K562 (cell line): ENCODE measurements around the gene SH3YL1. TPM values are rescaled to one million over a fixed set of nuclear protein-coding genes. Genes with fewer than 3 reads are reported as not detected.

Experiments
- ATAC-seq: fragments of 200-7000 bp; cut with Tn5 transposase; 3 replicates; pipeline ENCODE4 v1.9.1; 2020; ENCODE audit warnings: moderate library complexity
- BruUV-seq: library from RNA; stranded (reverse); fragments of 400-500 nt; replicated peaks from 2 replicates; lab custom pipeline; 2021; lab: Mats Ljungman, UMichigan
- CTCF ChIA-PET: fragments of 300-600 bp; formaldehyde crosslinking; extraction: SDS; loops from one replicate; lab custom pipeline; 2021; ENCODE audit warnings: low intra/inter-chr PET ratio; lab: Yijun Ruan, JAX
- POLR2A ChIA-PET: fragments of 300-600, 350-650 bp; sonication (Branson Sonifier 250); formaldehyde crosslinking; extraction: SDS; loops from one replicate; lab custom pipeline; 2021; ENCODE audit warnings: antibody characterized with exemption, inconsistent platforms; lab: Yijun Ruan, JAX
- DNase-seq, 4 experiments: peaks; one replicate each; pipeline versions ENCODE4 v3.0.0 to v3.0.0-alpha.2; 2011 to 2018; ENCODE audit warnings: low spot score in 3 of 4, mixed read lengths in 3 of 4; ENCODE audit errors: extremely low read depth in 1 of 4
- FAIRE-seq: peaks from 2 replicates; lab custom pipeline; 2011; peaks lifted over from hg19 to GRCh38; lab: Jason Lieb, UNC
- H2AFZ ChIP-seq: 2 replicates; pipeline ENCODE4 v1.6.0; 2011; ENCODE audit warnings: low read depth, low read length, control low read depth, inconsistent platforms
- H3K27ac ChIP-seq: fragments of 200-600 bp; 3 replicates; pipeline ENCODE4 v1.8.0; 2011; ENCODE audit warnings: low read depth, mild to moderate bottlenecking, control low read depth, inconsistent platforms, low read length, moderate library complexity, mixed read lengths; ENCODE audit errors: extremely low read depth
- H3K27me3 ChIP-seq, 2 experiments: fragments of 300-600 bp in 1 of 2; 2 replicates in 1 of 2; 3 replicates in 1 of 2; pipeline versions ENCODE4 v1.6.0 to v1.8.0; 2011; ENCODE audit warnings: inconsistent platforms in 2 of 2, low read length in 2 of 2, mild to moderate bottlenecking in 1 of 2, mixed read lengths in 1 of 2, moderate library complexity in 1 of 2; ENCODE audit not compliant: control insufficient read depth in 2 of 2, insufficient read depth in 2 of 2
- H3K36me3 ChIP-seq: fragments of 300-600 bp; 3 replicates; pipeline ENCODE4 v1.8.0; 2011; ENCODE audit warnings: mild to moderate bottlenecking, low read length, inconsistent platforms; ENCODE audit not compliant: control insufficient read depth, insufficient read depth
- H3K4me1 ChIP-seq, 2 experiments: fragments of 200-600 bp in 1 of 2; replicated peaks in 1 of 2; 2 replicates in 1 of 2; 3 replicates in 1 of 2; pipeline versions ENCODE4 v1.5.1 to v1.8.0; 2011; ENCODE audit warnings: inconsistent platforms in 2 of 2, low read length in 2 of 2, mild to moderate bottlenecking in 1 of 2, mixed read lengths in 1 of 2, moderate library complexity in 1 of 2; ENCODE audit not compliant: control insufficient read depth in 2 of 2, insufficient read depth in 2 of 2
- H3K4me2 ChIP-seq: 2 replicates; pipeline ENCODE4 v1.6.1; 2011; ENCODE audit warnings: low read length, control low read depth, inconsistent platforms, mixed read lengths; ENCODE audit not compliant: insufficient read depth
- H3K4me3 ChIP-seq: fragments of 200-600 bp; sonication (generic), shearing (Covaris generic); 2 replicates; pipeline ENCODE4 v1.5.1; 2016; ENCODE audit warnings: control low read depth, inconsistent platforms
- H3K79me2 ChIP-seq: fragments of 200-600 bp; 3 replicates; pipeline ENCODE4 v1.8.0; 2011; ENCODE audit warnings: low read length, inconsistent platforms; ENCODE audit not compliant: control insufficient read depth, insufficient read depth
- H3K9ac ChIP-seq, 2 experiments: 2 replicates each; pipeline versions ENCODE4 v1.6.0 to v1.6.1; 2011; ENCODE audit warnings: low read depth in 2 of 2, low read length in 2 of 2, control low read depth in 1 of 2, inconsistent platforms in 1 of 2, mild to moderate bottlenecking in 1 of 2, mixed read lengths in 1 of 2; ENCODE audit not compliant: insufficient read depth in 1 of 2
- H3K9me1 ChIP-seq: one replicate; pipeline ENCODE4 v1.6.0; 2011; ENCODE audit warnings: inconsistent platforms, mild to moderate bottlenecking, low read length, moderate library complexity; ENCODE audit not compliant: control insufficient read depth, insufficient read depth
- H3K9me3 ChIP-seq: replicated peaks from 2 replicates; pipeline ENCODE4 v1.5.1; 2011; ENCODE audit warnings: low read depth, low read length, inconsistent platforms; ENCODE audit not compliant: control insufficient read depth, insufficient read depth
- H4K20me1 ChIP-seq: replicated peaks from 2 replicates; pipeline ENCODE4 v1.6.1; 2011; ENCODE audit warnings: low read length, inconsistent platforms, mixed read lengths; ENCODE audit not compliant: control insufficient read depth, insufficient read depth
- DNMT1 ChIP-seq: fragments of 450-650 bp; IDR thresholded peaks from 2 replicates; pipeline ENCODE4 v1.6.1; 2016; ENCODE audit warnings: antibody characterized with exemption, mild to moderate bottlenecking
- EHMT2 ChIP-seq: fragments of 450-650 bp; IDR thresholded peaks from 2 replicates; pipeline ENCODE4 v1.6.1; 2018; ENCODE audit warnings: antibody characterized with exemption
- FOXK1 ChIP-seq: sonication (generic); formaldehyde crosslinking; IDR thresholded peaks from 2 replicates; pipeline ENCODE4 v1.8.0; 2022; ENCODE audit warnings: missing genetic modification reagents, mild to moderate bottlenecking, borderline replicate concordance
- FOXP1 ChIP-seq: sonication (generic); formaldehyde crosslinking; IDR thresholded peaks from 2 replicates; pipeline ENCODE4 v1.8.0; 2022; ENCODE audit warnings: mild to moderate bottlenecking, missing genetic modification reagents
- GTF2A2 ChIP-seq: IDR thresholded peaks from 2 replicates; pipeline ENCODE4 v1.6.1; 2016; ENCODE audit warnings: mild to moderate bottlenecking, missing genetic modification characterization, missing compliant biosample characterization
- HMBOX1 ChIP-seq: sonication (generic); IDR thresholded peaks from 2 replicates; pipeline ENCODE4 v1.6.1; 2016
- HMG20A ChIP-seq: fragments of 450-650 bp; formaldehyde crosslinking; conservative IDR thresholded peaks from 2 replicates; pipeline ENCODE4 v1.4.0; 2020; ENCODE audit warnings: mild to moderate bottlenecking, mixed read lengths
- KDM5B ChIP-seq: fragments of 200-600 bp; sonication (generic); IDR thresholded peaks from 2 replicates; pipeline ENCODE4 v1.6.1; 2012; ENCODE audit warnings: low read depth, mild to moderate bottlenecking, moderate library complexity, low read length, control low read depth, inconsistent platforms; ENCODE audit not compliant: insufficient replicate concordance
- MAFF ChIP-seq: IDR thresholded peaks from 2 replicates; pipeline ENCODE4 v1.6.1; 2012; ENCODE audit warnings: low read length, improper control_type of control experiment
- MTF1 ChIP-seq: fragments of 250-450 bp; sonication (Bioruptor Pico); IDR thresholded peaks from 2 replicates; pipeline ENCODE4 v1.9.0; 2021; ENCODE audit warnings: moderate library complexity, mild to moderate bottlenecking, inconsistent platforms, borderline replicate concordance
- RBM14 ChIP-seq: fragments of 200-400 bp; formaldehyde crosslinking; IDR thresholded peaks from 2 replicates; pipeline ENCODE4 v1.6.1; 2018; ENCODE audit warnings: low read depth, mild to moderate bottlenecking, low read length, moderate library complexity, borderline replicate concordance; ENCODE audit not compliant: insufficient read depth
- SAFB2 ChIP-seq: fragments of 200-400 bp; formaldehyde crosslinking; IDR thresholded peaks from 2 replicates; pipeline ENCODE4 v1.6.1; 2018; ENCODE audit warnings: borderline replicate concordance, low read length, low read depth, moderate library complexity; ENCODE audit not compliant: severe bottlenecking
- SRSF1 ChIP-seq: fragments of 200-400 bp; formaldehyde crosslinking; IDR thresholded peaks from 2 replicates; pipeline ENCODE4 v1.6.1; 2017; ENCODE audit warnings: mild to moderate bottlenecking, low read depth, low read length, moderate library complexity
- TGIF2 ChIP-seq: sonication (generic); formaldehyde crosslinking; IDR thresholded peaks from 2 replicates; pipeline ENCODE4 v1.8.1; 2022; ENCODE audit warnings: mild to moderate bottlenecking, missing genetic modification reagents, moderate library complexity
- TOE1 ChIP-seq, 2 experiments: fragments of 450-650 bp in 1 of 2; sonication (generic) in 1 of 2; formaldehyde crosslinking in 1 of 2; IDR thresholded peaks; 2 replicates each; pipeline versions ENCODE4 v1.7.1 to v1.8.0; 2016 to 2022; ENCODE audit warnings: borderline replicate concordance in 2 of 2, mild to moderate bottlenecking in 2 of 2, antibody characterized with exemption in 1 of 2, inconsistent platforms in 1 of 2, low read depth in 1 of 2, missing genetic modification reagents in 1 of 2, moderate library complexity in 1 of 2
- ZNF232 ChIP-seq: sonication (generic); formaldehyde crosslinking; IDR thresholded peaks from 2 replicates; pipeline ENCODE4 v1.8.0; 2022; ENCODE audit warnings: mild to moderate bottlenecking, missing genetic modification reagents
- WGBS: fragments of 100-300 bp; shearing (Covaris generic); methylation state at CpG from one replicate; pipeline ENCODE4 v1.1.6; 2016; ENCODE audit warnings: low coverage, mixed read lengths; ENCODE audit not compliant: insufficient coverage; ENCODE audit errors: missing lambda C conversion rate; 5-methylcytosine and 5-hydroxymethylcytosine counted together
- in situ Hi-C: fragments of 300-500 bp; cut with MboI; formaldehyde crosslinking; loops from 4 replicates; pipeline ENCODE4 v1.15.0; 2018; ENCODE audit warnings: inconsistent platforms, mixed read lengths
- intact Hi-C: fragments of 100-400 bp; cut with micrococcal nuclease; formaldehyde crosslinking; loops from 2 replicates; pipeline ENCODE4 v1.14.2; 2022
- polyA plus RNA-seq, 8 experiments: library from polyadenylated mRNA; depleted of rRNA in 4 of 8; stranded (reverse) in 5 of 8; unstranded in 3 of 8; fragments of >200 nt; fragmentation: Nextera tagmentation in 2 of 8; fragmentation: Illumina TruSeq in 1 of 8; extraction: Ambion mirVana in 2 of 8; extraction: Trizol in 1 of 8; gene quantifications; 2 replicates each; pipeline versions ENCODE4 v1.2.1 to v1.2.3, GENCODE V29; 2011 to 2014; ENCODE audit warnings: inconsistent platforms in 1 of 8, missing spikeins in 1 of 8
- total RNA-seq, 7 experiments: library from RNA; depleted of rRNA in 6 of 7; stranded (reverse); fragments of >200 nt in 6 of 7; fragmentation: Illumina TruSeq in 2 of 7; extraction: Trizol in 2 of 7; gene quantifications; 2 replicates each; pipeline versions ENCODE4 v1.2.1 to v1.2.3, GENCODE V29; 2011 to 2021; ENCODE audit warnings: low replicate concordance in 1 of 7
- TF ChIP-seq, protein P1 (sequence below): IDR thresholded peaks from 2 replicates; pipeline ENCODE4 v1.6.1; 2011; ENCODE audit warnings: borderline replicate concordance, low read depth, mild to moderate bottlenecking, moderate library complexity, low read length; ENCODE audit not compliant: insufficient read depth, poor library complexity, severe bottlenecking

Gene SH3YL1
- total and polyA plus RNA-seq, 9 of the 15 experiments (the other 6 are each of a cell fraction or from before 2014, with no cell fraction given), result 3.9 to 7.8 (median 5.3) TPM

GRCh38 chr2:256094-256493 lies 7.7 kb downstream of the SH3YL1 start (continued):
- TF ChIP-seq DNMT1 (no peak), HMBOX1 (no peak), SRSF1 (no peak), MTF1 (CRISPR knock-in tag) (no peak)
- TF ChIP-seq, protein P1, sequence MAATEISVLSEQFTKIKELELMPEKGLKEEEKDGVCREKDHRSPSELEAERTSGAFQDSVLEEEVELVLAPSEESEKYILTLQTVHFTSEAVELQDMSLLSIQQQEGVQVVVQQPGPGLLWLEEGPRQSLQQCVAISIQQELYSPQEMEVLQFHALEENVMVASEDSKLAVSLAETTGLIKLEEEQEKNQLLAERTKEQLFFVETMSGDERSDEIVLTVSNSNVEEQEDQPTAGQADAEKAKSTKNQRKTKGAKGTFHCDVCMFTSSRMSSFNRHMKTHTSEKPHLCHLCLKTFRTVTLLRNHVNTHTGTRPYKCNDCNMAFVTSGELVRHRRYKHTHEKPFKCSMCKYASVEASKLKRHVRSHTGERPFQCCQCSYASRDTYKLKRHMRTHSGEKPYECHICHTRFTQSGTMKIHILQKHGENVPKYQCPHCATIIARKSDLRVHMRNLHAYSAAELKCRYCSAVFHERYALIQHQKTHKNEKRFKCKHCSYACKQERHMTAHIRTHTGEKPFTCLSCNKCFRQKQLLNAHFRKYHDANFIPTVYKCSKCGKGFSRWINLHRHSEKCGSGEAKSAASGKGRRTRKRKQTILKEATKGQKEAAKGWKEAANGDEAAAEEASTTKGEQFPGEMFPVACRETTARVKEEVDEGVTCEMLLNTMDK, result no peak
- TF ChIP-seq, all 486 proteins: peak for 0

DNA sequence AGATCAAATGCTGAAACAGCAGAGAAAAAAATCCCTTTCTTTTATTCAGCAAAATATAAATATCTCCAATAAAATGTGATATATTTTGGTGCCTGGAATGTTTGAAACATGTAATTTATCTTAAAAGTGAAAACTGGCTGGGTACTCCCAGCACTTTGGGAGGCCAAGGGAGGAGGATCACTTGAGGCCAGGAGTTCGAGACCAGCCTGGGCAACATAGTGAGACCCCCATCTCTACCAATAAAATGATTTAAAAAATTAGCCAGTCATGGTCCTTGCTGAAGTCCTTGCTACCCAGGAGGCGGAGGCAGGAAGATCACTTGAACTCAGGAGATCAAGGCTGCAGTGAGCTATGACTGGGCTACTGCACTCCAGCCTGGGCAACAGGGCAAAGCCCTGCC lies 8.6 kb downstream of the SH3YL1 start:
- no TSS peak for BruUV-seq
- Histone ChIP-seq H3K4me2 (no peak overlapping the region), H3K4me3 (no peak overlapping the region), H3K27ac (no peak overlapping the region), H3K9me3 (peaks cover 8% of the 10 kb centered on the region), H3K27me3 (no peaks in the 10 kb centered on the region), H2AFZ (no peak overlapping the region), H3K9me1 (no peaks in the 10 kb centered on the region), H3K9ac (no peak overlapping the region), H3K79me2 (no peaks in the 10 kb centered on the region), H4K20me1 (no peaks in the 10 kb centered on the region), H3K4me1 (no peaks in the 10 kb centered on the region), H3K36me3 (no peaks in the 10 kb centered on the region)
- WGBS, result 22% methylated on average over 2 of the region's 2 CpGs
- FAIRE-seq (no peak), DNase-seq (no peak), ATAC-seq (no peak)
- ChIA-PET CTCF (no interaction called here), POLR2A (no interaction called here)
- in situ Hi-C loops (no loop called here), intact Hi-C loops (no loop called here)
- TF ChIP-seq MAFF (no peak), HMG20A (CRISPR knock-in tag) (no peak), FOXK1 (no peak), TOE1 (IDR thresholded peaks at IDR 0.05; ENCODE audit: borderline replicate concordance) (no peak), TOE1 (CRISPR knock-in tag; IDR thresholded peaks at IDR 0.05; ENCODE audit: borderline replicate concordance, low read depth) (no peak), KDM5B (no peak), TGIF2 (CRISPR knock-in tag) (no peak), GTF2A2 (no peak), RBM14 (no peak), SAFB2 (no peak), FOXP1 (CRISPR knock-in tag) (no peak), EHMT2 (no peak), ZNF232 (CRISPR knock-in tag) (no peak)
